Esophagus (tissue), 2 donors: ENCODE data around the gene MYBPC2. TPM values are rescaled to one million over a fixed set of nuclear protein-coding genes. Genes with fewer than 3 reads are reported as not detected.

ENCODE experiments used
- H3K27ac ChIP-seq, 2 donors: one replicate each; pipeline ENCODE4 v1.5.1; 2013; ENCODE audit warnings: low read depth in 2 of 2, mild to moderate bottlenecking in 2 of 2, inconsistent platforms in 1 of 2, low read length in 1 of 2, moderate library complexity in 1 of 2
- H3K27me3 ChIP-seq, 2 donors: one replicate each; pipeline ENCODE4 v1.6.1; 2013; ENCODE audit warnings: low read length in 2 of 2, control low read depth in 1 of 2, mild to moderate bottlenecking in 1 of 2; ENCODE audit not compliant: insufficient read depth in 2 of 2, control insufficient read depth in 1 of 2
- H3K36me3 ChIP-seq, 2 donors: one replicate each; pipeline ENCODE4 v1.6.1; 2013; ENCODE audit warnings: low read length in 1 of 2; ENCODE audit not compliant: control insufficient read depth in 2 of 2, insufficient read depth in 2 of 2
- H3K4me1 ChIP-seq, 2 donors: one replicate each; pipeline ENCODE4 v1.6.1; 2013; ENCODE audit warnings: low read length in 1 of 2; ENCODE audit not compliant: control insufficient read depth in 2 of 2, insufficient read depth in 2 of 2
- H3K4me3 ChIP-seq, 2 donors: one replicate each; pipeline ENCODE4 v1.5.1; 2013; ENCODE audit warnings: low read length in 2 of 2, mild to moderate bottlenecking in 2 of 2, low read depth in 1 of 2, moderate library complexity in 1 of 2
- H3K9me3 ChIP-seq, 2 donors: one replicate each; pipeline ENCODE4 v1.6.1; 2013; ENCODE audit warnings: mild to moderate bottlenecking in 2 of 2, low read depth in 1 of 2, low read length in 1 of 2, moderate library complexity in 1 of 2; ENCODE audit not compliant: control insufficient read depth in 2 of 2, insufficient read depth in 1 of 2
- whole genome bisulfite sequencing, 2 donors: extraction: QIAGEN DNeasy Blood & Tissue Kit; methylation state at CpG; one replicate each; pipeline ENCODE4 v1.1.7; 2013; 5-methylcytosine and 5-hydroxymethylcytosine counted together
- polyA plus RNA-seq, 2 donors: library from polyadenylated mRNA; stranded (reverse); fragments of 200-250 nt; gene quantifications; one replicate each; pipeline ENCODE4 v1.2.3, GENCODE V29; 2013
- donor health status: healthy with polysubstance abuse.
- donor health status: Bipolar disorder and iron deficiency.

Gene MYBPC2
- polyA plus RNA-seq, 2 donors = 0.12 TPM; not detected in 1

DNA sequence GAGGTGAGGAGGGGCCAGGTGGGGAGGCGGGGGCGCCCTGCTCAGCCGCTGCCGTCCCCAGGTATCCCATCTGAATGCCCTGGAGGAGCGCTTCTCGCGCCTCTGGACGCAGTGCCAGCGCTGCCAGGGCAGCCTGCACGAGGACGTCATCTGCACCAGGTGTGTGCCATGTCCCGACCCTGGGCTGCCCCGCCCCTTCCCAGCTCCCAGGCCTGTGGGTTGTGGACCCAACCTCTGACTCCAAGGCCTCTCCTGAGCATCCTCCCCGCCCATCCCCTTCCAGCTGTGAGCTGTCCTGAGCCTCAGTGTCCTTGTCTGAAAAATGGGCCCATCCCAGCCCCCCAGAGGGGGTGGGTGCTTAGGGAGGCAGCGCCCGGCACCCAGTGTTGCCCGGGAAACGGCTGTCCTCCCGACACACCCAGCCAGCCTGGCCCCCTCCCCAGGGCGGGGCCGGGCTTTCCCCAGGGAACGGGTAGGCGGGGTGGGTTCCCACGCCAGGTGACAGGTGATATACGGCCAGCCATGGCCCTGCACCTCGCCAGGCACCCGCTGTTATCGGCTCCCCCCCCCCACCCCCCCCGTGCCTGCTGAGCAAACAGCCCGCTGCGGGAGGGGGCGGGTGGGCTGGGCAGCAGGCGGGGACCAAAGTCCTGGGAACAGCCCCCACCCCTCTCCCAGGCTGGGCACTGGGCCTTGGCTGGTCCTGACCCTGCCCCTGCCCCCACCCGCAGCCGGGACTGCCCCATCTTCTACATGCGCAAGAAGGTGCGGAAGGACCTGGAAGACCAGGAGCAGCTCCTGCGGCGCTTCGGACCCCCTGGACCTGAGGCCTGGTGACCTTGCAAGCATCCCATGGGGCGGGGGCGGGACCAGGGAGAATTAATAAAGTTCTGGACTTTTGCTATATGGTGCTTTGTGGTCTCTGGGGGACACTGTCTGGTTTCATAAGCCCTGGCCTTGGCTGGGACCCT lies 15.3 kb upstream of the MYBPC2 start:
- Histone ChIP-seq H3K36me3 (no peaks in the 10 kb centered on the region), H3K27ac (no peak overlapping the region), H3K4me3 (no peak overlapping the region), H3K4me1 (peaks cover 0 to 3% of the 10 kb centered on the region in 2 donors), H3K9me3 (no peaks in the 10 kb centered on the region), H3K27me3 (peaks cover 0 to 12% of the 10 kb centered on the region in 2 donors)
- WGBS, 2 donors = 47 to 51% methylated on average over 38 to 42 of the region's 42 CpGs

DNA sequence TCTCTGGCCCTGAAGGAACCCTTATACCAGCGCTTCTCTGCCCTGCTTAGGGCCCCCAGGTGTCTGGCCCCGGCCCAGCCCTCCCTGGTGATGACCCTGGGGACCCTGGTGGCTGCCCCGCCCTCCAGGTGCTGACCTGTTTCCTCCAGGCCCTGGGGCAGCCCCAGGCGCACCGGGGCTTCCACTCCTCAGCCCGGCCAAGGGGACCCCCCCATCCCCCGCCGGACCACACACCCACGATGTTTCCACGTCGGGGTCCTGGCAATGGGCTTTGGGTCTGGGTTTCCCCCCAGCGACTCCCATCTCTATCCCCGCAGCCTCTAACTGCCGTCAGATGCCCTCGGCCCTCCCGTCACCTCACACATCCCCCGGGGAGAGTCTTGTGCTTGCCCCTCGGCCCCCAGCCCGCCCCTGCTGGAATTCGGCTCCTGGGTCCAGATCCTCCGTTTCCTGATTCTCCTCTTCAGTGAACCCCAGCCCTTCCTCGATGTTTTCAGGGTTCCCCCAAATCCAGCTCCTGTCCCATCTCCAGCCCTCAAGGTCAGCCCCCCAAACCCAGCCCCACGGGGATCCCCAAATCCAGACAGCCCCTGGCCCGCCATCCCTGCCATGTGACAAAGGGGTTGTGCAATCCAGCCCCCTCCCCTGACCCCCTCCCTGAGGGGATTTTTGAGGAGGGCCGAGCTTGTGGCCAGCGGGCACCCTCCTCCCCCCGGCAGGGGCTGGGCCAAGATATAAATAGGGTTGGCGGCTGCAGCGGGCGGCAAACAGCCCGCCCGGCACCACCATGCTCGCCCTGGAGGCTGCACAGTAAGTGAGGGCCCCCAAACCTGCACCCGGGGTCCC lies 14.3 kb upstream of the MYBPC2 start, which contains the start of gene SPIB:
SPIB (plus strand) TSS at position 763 of the 846 bp plus-strand sequence; CDS start at position 788, 25 bp downstream.
- Histone ChIP-seq H3K36me3 (no peaks in the 10 kb centered on the region), H3K27me3 (peaks cover 0 to 12% of the 10 kb centered on the region in 2 donors), H3K4me3 (no peak within 1 kb of the TSS), H3K9me3 (no peaks in the 10 kb centered on the region), H3K27ac (no peak within 1 kb of the TSS), H3K4me1 (peaks cover 0 to 3% of the 10 kb centered on the region in 2 donors)
- WGBS, 2 donors = 18 to 19% methylated on average over 31 to 34 of the region's 34 CpGs

DNA sequence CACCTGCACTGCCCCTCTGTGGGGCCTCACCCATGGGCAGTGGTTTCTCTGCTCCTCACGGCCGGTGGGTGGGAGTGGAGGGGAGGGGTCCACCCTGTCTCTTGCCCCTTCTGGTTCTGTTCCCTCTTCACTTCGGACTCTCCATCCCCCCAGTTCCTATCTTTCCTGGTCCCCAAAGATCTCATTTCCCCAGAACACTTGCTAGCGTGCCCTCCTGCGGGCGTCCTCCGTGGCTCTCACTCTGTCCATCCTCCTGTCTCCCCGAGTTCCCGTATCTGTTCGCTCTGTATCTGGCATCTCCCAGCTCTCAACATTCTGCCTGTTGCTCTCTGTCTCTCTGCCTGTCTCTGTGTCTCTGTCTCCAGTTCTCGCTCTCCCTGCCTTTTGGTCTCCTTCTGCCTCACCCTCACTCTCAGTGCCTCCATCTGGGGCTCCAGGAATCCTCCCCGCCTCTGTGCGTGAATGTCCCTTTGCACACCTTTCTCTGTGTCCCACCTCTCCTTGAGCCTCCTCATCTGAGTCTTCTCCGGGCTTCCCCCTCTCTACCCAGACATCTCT lies 13.6 kb upstream of the MYBPC2 start:
- Histone ChIP-seq H3K36me3 (no peaks in the 10 kb centered on the region), H3K4me3 (no peak overlapping the region), H3K4me1 (peaks cover 0 to 3% of the 10 kb centered on the region in 2 donors), H3K27ac (no peak overlapping the region), H3K27me3 (peaks cover 0 to 12% of the 10 kb centered on the region in 2 donors), H3K9me3 (no peaks in the 10 kb centered on the region)
- WGBS, 2 donors = 7 to 14% methylated on average over 14 of the region's 14 CpGs

DNA sequence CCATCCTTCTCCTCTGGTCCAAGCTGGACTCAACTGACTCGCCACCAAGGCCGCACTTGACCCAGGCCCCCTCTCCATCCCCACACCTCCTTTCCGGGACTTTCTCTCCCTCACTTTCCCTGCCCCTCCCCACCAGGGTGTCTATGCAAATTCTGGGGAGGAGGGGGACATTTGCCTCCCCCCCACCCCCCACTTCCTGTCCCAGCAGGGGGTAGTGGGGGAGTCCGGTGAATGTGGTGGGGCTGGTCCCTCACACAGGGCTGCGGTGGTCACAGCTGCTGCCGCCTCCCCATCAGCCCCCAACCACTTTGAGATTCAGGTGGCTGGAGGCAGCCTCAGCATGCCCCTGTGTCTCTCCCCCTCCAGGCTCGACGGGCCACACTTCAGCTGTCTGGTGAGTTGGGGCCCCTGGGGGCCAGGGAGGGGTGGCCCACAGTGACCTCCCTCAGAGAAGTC lies 13.1 kb upstream of the MYBPC2 start:
- Histone ChIP-seq H3K9me3 (no peaks in the 10 kb centered on the region), H3K4me1 (peaks cover 0 to 1% of the 10 kb centered on the region in 2 donors), H3K36me3 (no peaks in the 10 kb centered on the region), H3K27ac (no peak overlapping the region), H3K4me3 (no peak overlapping the region), H3K27me3 (peaks cover 0 to 12% of the 10 kb centered on the region in 2 donors)
- whole genome bisulfite sequencing, 2 donors = 18 to 24% methylated on average over 8 of the region's 8 CpGs

DNA sequence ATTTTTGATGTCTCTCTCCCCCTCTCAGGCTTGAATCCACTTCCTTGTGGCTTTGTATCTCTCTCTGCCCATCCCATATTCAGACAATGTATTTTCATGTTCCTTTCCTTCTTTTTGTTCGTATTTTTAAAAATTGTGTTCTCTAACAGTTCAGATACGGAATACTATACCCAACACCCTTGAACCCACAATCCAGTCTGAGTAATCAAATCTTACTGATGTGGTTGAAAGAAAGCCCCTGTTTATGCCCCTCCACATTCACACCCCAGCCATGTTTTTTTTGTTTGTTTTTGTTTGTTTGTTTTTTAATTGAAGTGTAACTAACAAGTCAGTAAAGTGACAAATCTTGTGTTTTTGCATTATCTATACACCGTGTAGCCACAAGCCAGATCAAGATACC lies 12.6 kb upstream of the MYBPC2 start:
- 26 to 32% methylated on average over 3 of the region's 3 CpGs for WGBS, 2 donors
- H3K9me3 ChIP-seq = no peaks in the 10 kb centered on the region
- no peaks in the 10 kb centered on the region for H3K4me1 ChIP-seq
- H3K27me3 ChIP-seq = peaks cover 0 to 12% of the 10 kb centered on the region in 2 donors
- H3K4me3 ChIP-seq = no peak overlapping the region
- no peak overlapping the region for H3K27ac ChIP-seq
- H3K36me3 ChIP-seq = no peaks in the 10 kb centered on the region

DNA sequence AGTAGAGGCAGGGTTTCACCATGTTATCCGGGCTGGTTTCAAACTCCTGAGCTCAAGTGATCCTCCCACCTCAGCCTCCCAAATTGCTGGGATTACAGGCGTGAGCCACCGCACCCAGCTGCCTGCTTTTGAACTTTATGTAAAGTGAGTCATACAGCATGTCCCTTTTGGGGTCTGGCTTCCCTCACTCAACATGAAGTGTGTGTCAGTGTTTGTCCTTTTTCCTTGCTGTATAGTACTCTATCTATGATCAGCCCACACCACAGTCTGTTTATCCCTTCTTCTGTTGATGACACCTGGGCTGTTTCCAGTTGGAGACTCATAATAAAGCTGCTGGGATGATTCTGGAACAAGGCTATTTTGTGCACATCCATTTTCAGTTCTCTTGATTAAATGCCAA lies 11.9 kb upstream of the MYBPC2 start:
- 59 to 68% methylated on average over 3 of the region's 3 CpGs for WGBS, 2 donors
- no peaks in the 10 kb centered on the region for H3K36me3 ChIP-seq
- H3K27me3 ChIP-seq = peaks cover 0 to 12% of the 10 kb centered on the region in 2 donors
- no peaks in the 10 kb centered on the region for H3K9me3 ChIP-seq
- H3K27ac ChIP-seq = no peak overlapping the region
- no peak overlapping the region for H3K4me3 ChIP-seq
- no peaks in the 10 kb centered on the region for H3K4me1 ChIP-seq

DNA sequence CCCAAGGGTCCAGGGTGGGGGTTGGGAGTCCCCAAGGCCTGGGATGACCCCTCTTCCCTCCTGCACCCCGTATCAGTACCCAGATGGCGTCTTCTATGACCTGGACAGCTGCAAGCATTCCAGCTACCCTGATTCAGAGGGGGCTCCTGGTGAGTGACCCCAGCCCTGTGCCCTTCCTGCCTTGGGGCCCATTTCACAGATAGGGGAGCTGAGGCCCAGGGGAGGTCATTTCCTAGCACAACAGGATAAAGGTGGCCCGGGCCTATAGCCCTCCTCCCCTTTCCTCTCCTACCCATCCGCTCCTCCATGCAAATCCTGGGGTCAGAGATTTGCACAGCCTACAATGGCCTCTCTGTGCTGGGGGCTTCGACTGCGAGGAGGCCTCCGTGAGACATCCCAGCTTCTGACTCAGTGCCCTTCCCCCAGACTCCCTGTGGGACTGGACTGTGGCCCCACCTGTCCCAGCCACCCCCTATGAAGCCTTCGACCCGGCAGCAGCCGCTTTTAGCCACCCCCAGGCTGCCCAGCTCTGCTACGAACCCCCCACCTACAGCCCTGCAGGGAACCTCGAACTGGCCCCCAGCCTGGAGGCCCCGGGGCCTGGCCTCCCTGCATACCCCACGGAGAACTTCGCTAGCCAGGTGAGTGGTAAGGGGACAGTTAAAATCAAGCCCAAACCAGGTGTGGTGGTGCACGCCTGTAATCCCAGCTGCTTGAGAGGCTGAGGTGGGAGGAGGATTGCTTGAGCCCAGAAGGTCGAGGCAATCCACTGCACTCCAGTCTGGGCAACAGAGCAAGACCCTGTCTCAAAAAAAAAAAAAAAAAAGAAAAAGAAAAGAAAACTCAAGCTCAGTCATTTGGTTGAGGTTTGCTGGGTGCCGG lies 10.1 kb upstream of the MYBPC2 start:
- no peaks in the 10 kb centered on the region for H3K36me3 ChIP-seq
- peaks cover 0 to 12% of the 10 kb centered on the region in 2 donors for H3K27me3 ChIP-seq
- no peak overlapping the region for H3K27ac ChIP-seq
- H3K4me1 ChIP-seq = no peaks in the 10 kb centered on the region
- H3K4me3 ChIP-seq = no peak overlapping the region
- WGBS, 2 donors = 80 to 85% methylated on average over 17 to 18 of the region's 18 CpGs
- no peaks in the 10 kb centered on the region for H3K9me3 ChIP-seq

DNA sequence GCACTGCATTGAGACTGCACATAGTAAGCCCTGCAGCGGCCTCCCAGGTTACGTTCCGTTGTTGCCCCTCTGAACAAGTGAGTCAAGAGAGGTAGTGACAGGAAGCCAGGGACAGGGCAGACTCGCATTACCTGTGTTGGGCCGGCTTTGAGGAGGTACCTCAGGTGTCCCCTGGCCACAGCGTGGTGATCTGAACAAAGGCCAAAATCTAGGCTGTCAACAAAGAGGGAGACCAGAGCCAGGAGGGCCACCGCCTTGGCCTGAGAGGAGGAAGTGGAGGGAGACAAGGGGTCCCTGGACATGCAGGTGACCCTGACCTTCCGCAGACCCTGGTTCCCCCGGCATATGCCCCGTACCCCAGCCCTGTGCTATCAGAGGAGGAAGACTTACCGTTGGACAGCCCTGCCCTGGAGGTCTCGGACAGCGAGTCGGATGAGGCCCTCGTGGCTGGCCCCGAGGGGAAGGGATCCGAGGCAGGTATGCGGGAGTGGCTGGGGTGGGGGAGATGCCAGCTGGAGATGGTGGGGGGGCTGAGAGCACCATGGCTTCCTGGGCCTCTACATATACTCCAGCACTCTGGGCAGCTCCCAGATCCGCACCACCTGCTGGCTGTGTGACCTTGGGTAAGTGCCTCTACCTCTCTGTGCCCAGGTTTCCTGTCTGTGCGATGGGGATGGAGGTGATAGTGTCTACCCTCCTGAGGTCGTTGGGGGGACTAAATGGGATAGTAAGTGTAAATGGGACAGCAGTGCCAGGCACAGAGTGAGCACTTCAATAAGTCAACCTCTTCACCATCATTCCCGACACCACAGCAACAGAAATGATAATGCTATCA lies 9.2 kb upstream of the MYBPC2 start:
- Histone ChIP-seq H3K27ac (no peak overlapping the region), H3K36me3 (no peaks in the 10 kb centered on the region), H3K9me3 (no peaks in the 10 kb centered on the region), H3K27me3 (peaks cover 0 to 8% of the 10 kb centered on the region in 2 donors), H3K4me3 (no peak overlapping the region), H3K4me1 (peaks cover 0 to 4% of the 10 kb centered on the region in 2 donors)
- 76% methylated on average over 22 of the region's 22 CpGs for WGBS, 2 donors
